GM18526 (cell line): ENCODE results near the gene MOB3B.

Source experiments
- POLR2A ChIP-seq: IDR thresholded peaks from 3 replicates; pipeline ENCODE4 v1.6.1; 2011; ENCODE audit not compliant: insufficient read length; ENCODE audit errors: extremely low read depth

Gene MOB3B

GRCh38 chr9:27368316-27368985, 161.2 kb downstream of the MOB3B start:
- TF ChIP-seq POLR2A: no peak

- no peak for TF ChIP-seq POLR2A
Measured at GRCh38 chr9:27367921-27368315, 161.7 kb downstream of the MOB3B start.

- TF ChIP-seq POLR2A: no peak
Measured at GRCh38 chr9:27367175-27367798, 162.3 kb downstream of the MOB3B start.

- no peak for TF ChIP-seq POLR2A
Measured at GRCh38 chr9:27365707-27366376, 163.8 kb downstream of the MOB3B start.

GRCh38 chr9:27362447-27363210, 167.0 kb downstream of the MOB3B start:
- no peak for TF ChIP-seq POLR2A

- no peak for TF ChIP-seq POLR2A
Measured at GRCh38 chr9:27361492-27361891, 168.1 kb downstream of the MOB3B start.

GRCh38 chr9:27359763-27360162, 169.9 kb downstream of the MOB3B start:
- TF ChIP-seq POLR2A: no peak

- no peak for TF ChIP-seq POLR2A
Measured at GRCh38 chr9:27358007-27358406, 171.6 kb downstream of the MOB3B start.

- TF ChIP-seq POLR2A: no peak
Measured at GRCh38 chr9:27356446-27356845, 173.2 kb downstream of the MOB3B start.

- no peak for TF ChIP-seq POLR2A
Measured at GRCh38 chr9:27355166-27355565, 174.4 kb downstream of the MOB3B start.

- TF ChIP-seq POLR2A: no peak
Measured at GRCh38 chr9:27353474-27354229, 176.0 kb downstream of the MOB3B start.

- no peak for TF ChIP-seq POLR2A
Measured at GRCh38 chr9:27353166-27353473, 176.5 kb downstream of the MOB3B start.

GRCh38 chr9:27352457-27353165, 177.0 kb downstream of the MOB3B start:
- no peak for TF ChIP-seq POLR2A

- no peak for TF ChIP-seq POLR2A
Measured at GRCh38 chr9:27351438-27351837, 178.2 kb downstream of the MOB3B start.
